ENCODE results near the gene OSBPL10. TPM values are rescaled to one million over a fixed set of nuclear protein-coding genes. Genes with fewer than 3 reads are reported as not detected.

The OSBPL10 gene
- total RNA-seq, 1 donor from 2014 or later: 15.5 TPM

- no peak for DNase-seq (ENCODE audit: low read depth)
Measured at GRCh38 chr3:31680072-31680870, 300.8 kb downstream of the OSBPL10 start.

- no peak for DNase-seq (ENCODE audit: low read depth)
Measured at GRCh38 chr3:31676556-31676955, 304.5 kb downstream of the OSBPL10 start.

DNA sequence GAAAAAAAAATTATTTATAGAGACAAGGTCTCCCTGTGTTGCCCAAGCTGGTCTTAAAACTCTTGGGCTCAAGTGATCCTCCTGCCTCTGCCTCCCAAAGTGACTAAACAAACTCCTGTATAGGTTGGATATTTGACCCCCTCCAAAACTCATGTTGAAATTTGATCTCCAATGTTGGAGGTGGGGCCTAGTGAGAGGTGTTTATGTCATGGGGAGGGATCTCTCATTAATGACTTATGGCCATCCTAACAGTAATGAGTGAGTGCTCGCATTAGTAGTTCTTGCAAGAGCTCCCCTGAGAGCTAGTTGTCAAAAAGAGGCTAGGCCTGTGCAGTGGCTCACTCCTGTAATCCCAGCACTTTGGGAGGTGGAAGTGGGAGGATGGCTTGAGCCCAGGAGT lies 307.1 kb downstream of the OSBPL10 start:
- DNase-seq (ENCODE audit: low read depth): no peak

DNA sequence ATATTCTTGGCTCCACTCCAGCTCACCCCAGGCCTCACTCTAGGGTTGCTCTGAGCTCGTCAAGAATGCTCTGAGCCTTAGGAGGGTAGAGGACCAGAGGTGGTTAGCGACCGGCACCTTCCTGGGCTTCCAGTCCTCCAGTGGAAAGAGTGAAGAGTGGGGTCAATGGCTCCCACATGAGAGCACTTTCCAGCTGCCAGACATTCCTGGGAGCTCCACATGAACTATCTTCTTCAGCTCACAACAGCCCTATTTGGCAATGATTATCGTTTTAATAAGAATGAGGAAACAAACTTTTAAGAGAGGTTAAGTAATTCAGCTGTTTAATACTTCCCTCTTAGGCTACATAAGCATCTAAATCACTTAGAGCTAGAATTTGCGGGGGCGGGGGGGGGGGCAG lies 309.1 kb downstream of the OSBPL10 start:
- DNase-seq (ENCODE audit: low read depth): no peak

DNA sequence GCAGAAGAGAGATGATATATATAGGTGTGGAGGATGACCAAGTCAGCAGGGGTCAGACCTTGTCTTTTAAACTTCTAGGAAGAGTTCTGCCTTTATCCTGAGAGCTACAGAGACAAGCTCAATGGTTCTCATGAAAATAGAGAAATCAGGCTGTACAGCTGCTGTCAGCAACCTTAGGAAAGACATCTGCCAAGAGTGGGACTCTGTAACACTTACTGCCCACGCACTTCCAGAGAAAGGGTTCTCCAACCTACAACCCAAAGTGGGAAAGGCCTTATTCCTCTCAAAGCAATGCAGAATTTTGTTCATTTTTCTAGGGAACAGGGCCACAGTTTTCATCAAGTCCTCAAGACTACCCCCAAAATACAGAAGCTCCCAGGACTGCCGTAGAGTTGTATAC lies 309.6 kb downstream of the OSBPL10 start:
- DNase-seq (ENCODE audit: low read depth): no peak

DNA sequence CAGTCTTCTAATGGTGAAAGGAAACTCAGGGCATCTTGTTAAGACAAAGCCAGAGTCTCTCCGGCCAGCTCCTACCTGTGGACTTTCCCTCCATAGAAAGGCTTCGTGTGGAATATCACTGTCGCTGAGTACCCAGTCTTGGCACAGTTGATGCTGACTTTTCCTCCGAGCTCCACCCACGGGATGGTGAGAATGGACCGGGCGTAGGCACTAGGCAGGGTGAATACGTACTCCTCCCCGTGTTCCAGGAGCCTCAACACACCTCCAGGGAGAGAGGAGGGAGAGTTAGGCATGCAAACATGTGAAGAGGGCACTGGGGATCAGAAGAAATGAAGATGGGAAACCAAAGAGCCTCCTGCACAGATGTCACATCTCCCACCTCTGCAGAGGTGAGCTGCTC lies 310.3 kb downstream of the OSBPL10 start:
- DNase-seq (ENCODE audit: low read depth): no peak

GRCh38 chr3:31670136-31670535 lies 310.9 kb downstream of the OSBPL10 start:
- DNase-seq (ENCODE audit: low read depth): no peak

GRCh38 chr3:31668242-31668641 lies 312.8 kb downstream of the OSBPL10 start:
- DNase-seq (ENCODE audit: low read depth): no peak

- no peak for DNase-seq (ENCODE audit: low read depth)
Measured at GRCh38 chr3:31667582-31667981, 313.5 kb downstream of the OSBPL10 start.

DNA sequence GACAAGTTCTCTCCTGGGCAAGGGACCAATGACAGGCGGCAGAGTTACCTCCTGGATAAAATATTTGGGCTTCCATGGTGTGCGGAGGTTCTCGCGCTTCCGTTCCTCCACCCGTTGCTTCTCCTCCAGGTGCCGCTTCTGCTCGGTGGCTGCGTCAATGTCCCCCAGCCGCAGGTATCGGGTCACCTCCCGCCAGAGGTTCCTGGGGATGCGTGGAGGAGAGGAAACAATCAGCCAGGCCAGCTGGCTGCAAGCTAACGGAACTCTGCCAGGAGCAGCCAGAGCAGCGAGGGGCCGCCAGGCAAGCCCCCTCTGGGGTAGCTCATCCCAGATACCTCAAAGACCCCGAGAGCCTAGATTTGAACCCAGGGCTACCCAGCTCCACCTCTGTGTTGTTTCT lies 317.0 kb downstream of the OSBPL10 start:
- DNase-seq (ENCODE audit: low read depth): no peak

GRCh38 chr3:31661993-31662670 lies 318.9 kb downstream of the OSBPL10 start:
- DNase-seq (ENCODE audit: low read depth): no peak

GRCh38 chr3:31661286-31661685 lies 319.8 kb downstream of the OSBPL10 start:
- no peak for DNase-seq (ENCODE audit: low read depth)

- no peak for DNase-seq (ENCODE audit: low read depth)
Measured at GRCh38 chr3:31659246-31659645, 321.8 kb downstream of the OSBPL10 start.

DNA sequence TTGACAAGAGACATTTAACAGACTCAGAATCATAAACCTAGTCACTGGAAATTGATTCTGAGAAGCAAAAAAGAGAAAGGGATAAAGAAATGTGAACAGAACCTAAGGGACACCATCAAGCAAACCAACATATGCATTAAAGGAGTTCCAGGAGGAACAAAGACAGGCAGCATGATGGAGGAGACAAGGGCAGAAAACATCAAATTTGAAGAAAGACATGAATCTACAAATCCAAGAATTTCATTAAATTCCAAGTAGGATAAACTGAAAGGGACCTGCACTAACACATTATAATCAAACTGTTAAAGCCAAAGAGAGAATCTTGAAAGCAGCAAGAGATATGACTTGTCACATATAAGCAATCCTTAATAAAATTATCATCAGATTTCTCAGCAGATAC lies 326.1 kb downstream of the OSBPL10 start:
- DNase-seq (ENCODE audit: low read depth): no peak

- no peak for DNase-seq (ENCODE audit: low read depth)
Measured at GRCh38 chr3:31653464-31653863, 327.6 kb downstream of the OSBPL10 start.

- no peak for DNase-seq (ENCODE audit: low read depth)
Measured at GRCh38 chr3:31652296-31652695, 328.8 kb downstream of the OSBPL10 start.

DNA sequence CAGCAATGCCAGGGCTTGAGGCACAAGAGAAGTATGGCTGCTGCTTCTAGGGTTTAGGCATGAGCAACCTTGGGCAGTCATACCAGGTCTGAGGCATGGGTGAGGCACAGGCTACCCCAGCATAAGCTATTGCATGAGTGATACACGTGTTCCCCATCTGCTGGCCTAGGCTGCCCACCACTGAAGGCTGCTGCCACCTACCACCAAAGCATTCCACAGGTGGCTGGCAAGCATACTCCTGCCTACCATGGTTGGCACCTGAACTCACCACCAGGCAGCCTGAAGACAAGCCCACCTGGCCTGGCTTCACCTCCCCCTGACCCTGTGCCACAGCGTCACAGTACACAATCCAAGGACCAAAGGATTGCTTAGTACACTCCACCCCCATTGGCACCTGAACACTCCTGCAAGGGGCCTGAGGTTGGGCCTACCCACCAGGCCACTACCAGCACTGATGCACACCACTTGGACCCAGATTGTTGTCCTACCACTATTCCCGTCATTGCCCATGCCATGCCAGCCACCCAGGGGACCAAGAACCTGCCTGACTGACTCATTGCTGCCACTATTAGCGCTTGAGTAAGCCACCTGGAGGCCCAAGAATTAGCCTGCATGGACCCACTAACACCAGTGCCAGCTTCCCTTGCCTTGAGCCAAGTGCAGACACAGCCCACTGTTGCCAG lies 332.6 kb downstream of the OSBPL10 start:
- no peak for DNase-seq (ENCODE audit: low read depth)

- no peak for DNase-seq (ENCODE audit: low read depth)
Measured at GRCh38 chr3:31645256-31645655, 335.8 kb downstream of the OSBPL10 start.

GRCh38 chr3:31639828-31640227 lies 341.2 kb downstream of the OSBPL10 start:
- no peak for DNase-seq (ENCODE audit: low read depth)

GRCh38 chr3:31636694-31637442 lies 344.2 kb downstream of the OSBPL10 start:
- DNase-seq (ENCODE audit: low read depth): no peak

DNA sequence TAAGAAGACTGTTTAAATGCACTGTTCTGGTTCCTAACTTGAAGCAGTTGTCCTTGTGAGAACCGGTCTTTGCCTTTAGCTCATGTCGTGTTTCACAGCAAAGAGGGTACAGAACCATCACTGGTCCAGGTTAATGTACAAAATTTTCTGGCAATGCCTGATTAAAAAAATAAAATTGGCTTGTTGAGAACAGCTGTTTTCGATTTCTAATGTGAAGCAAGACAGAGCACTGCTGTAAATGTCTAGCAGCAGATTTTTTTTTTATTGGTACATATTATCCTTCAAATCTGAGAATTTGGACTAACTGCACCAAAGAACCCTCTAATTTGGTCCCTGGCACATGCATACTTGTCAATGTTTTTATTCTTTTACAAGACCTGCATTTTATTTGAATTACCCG lies 345.0 kb downstream of the OSBPL10 start:
- DNase-seq (ENCODE audit: low read depth): no peak

DNA sequence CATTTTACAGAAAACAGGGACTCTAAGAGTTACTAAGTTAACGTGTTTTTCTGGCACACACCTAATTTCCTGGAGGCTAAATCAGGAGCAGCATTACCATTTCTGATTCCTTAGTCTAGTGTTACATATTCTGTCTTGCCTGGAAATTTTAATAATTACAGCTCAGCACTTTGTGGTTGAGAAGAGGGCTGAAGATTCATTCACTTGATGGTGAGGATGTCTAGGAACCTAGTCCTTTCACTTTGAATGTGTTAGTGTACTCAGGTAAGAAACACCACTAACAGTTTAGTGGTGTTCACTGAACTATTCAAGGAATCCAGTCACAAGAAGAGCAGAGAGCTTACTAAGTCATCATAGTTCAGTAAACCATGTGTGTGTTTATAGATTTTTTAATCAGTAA lies 345.5 kb downstream of the OSBPL10 start:
- no peak for DNase-seq (ENCODE audit: low read depth)

Data from myocyte (in vitro differentiated cells).